PC-9 (cell line): ENCODE results near the gene KDM6A.

Experiments
- EZH2 ChIP-seq: fragments of 200-600 bp; sonication (generic); IDR thresholded peaks from 2 replicates; pipeline ENCODE4 v1.8.0; 2017; ENCODE audit warnings: antibody characterized with exemption, low read depth
- TF ChIP-seq, protein P1 (sequence below): fragments of 200-600 bp; sonication (generic); conservative IDR thresholded peaks from 2 replicates; pipeline ENCODE4 v1.6.1; 2017; ENCODE audit warnings: mixed run types, antibody characterized with exemption, mild to moderate bottlenecking, moderate library complexity

DNA sequence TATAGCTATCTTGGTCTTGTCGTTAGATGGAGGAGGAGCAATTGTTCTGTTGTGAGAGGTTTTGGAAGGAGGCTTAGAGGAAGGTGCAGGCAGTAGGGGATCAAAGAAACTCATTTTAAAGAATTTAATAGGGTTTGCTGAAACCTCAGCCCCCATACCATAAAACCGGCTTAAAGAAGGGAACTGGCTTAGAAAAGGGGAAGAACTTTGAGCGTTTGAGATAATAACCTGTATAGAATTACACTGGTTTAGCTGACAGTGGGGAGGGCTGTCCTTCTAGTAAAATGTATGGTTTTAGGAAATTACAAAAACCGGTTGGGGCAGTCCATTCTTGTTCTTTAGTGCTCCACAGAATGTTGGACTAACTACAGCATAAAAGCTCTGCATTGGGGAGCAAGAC lies 128.1 kb downstream of the KDM6A start:
- TF ChIP-seq, protein P1, sequence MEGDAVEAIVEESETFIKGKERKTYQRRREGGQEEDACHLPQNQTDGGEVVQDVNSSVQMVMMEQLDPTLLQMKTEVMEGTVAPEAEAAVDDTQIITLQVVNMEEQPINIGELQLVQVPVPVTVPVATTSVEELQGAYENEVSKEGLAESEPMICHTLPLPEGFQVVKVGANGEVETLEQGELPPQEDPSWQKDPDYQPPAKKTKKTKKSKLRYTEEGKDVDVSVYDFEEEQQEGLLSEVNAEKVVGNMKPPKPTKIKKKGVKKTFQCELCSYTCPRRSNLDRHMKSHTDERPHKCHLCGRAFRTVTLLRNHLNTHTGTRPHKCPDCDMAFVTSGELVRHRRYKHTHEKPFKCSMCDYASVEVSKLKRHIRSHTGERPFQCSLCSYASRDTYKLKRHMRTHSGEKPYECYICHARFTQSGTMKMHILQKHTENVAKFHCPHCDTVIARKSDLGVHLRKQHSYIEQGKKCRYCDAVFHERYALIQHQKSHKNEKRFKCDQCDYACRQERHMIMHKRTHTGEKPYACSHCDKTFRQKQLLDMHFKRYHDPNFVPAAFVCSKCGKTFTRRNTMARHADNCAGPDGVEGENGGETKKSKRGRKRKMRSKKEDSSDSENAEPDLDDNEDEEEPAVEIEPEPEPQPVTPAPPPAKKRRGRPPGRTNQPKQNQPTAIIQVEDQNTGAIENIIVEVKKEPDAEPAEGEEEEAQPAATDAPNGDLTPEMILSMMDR = no peak
- TF ChIP-seq EZH2 = no peak
